H9 (cell line): ENCODE results near the gene UBE3C. TPM values are rescaled to one million over a fixed set of nuclear protein-coding genes. Genes with fewer than 3 reads are reported as not detected.

ENCODE experiments used
- DNase-seq: peaks from one replicate; pipeline ENCODE4 v3.0.0-alpha.2; 2017
- H2AFZ ChIP-seq: one replicate; pipeline ENCODE4 v1.6.1; 2013; ENCODE audit warnings: mild to moderate bottlenecking, low read length, control low read depth, moderate library complexity
- H2AK5ac ChIP-seq: 2 replicates; pipeline ENCODE4 v1.6.1; 2013; ENCODE audit warnings: low read length, control low read depth, mixed read lengths; ENCODE audit not compliant: insufficient read length
- H2BK120ac ChIP-seq: one replicate; pipeline ENCODE4 v1.6.1; 2013; ENCODE audit warnings: low read depth, mild to moderate bottlenecking, low read length, control low read depth, inconsistent platforms; ENCODE audit not compliant: poor library complexity, severe bottlenecking
- H2BK12ac ChIP-seq: 2 replicates; pipeline ENCODE4 v1.6.1; 2013; ENCODE audit warnings: low read length, control low read depth, mixed read lengths, low read depth; ENCODE audit not compliant: insufficient read length
- H2BK15ac ChIP-seq: 2 replicates; pipeline ENCODE4 v1.6.1; 2013; ENCODE audit warnings: low read depth, low read length, control low read depth
- H2BK20ac ChIP-seq: one replicate; pipeline ENCODE4 v1.6.1; 2013; ENCODE audit warnings: low read depth, mild to moderate bottlenecking, low read length, control low read depth, inconsistent platforms; ENCODE audit not compliant: poor library complexity, severe bottlenecking
- H2BK5ac ChIP-seq: 2 replicates; pipeline ENCODE4 v1.6.1; 2013; ENCODE audit warnings: low read length, control low read depth, mixed read lengths; ENCODE audit not compliant: insufficient read length
- H3K14ac ChIP-seq: 2 replicates; pipeline ENCODE4 v1.6.1; 2013; ENCODE audit warnings: low read length, control low read depth; ENCODE audit not compliant: insufficient read depth
- H3K18ac ChIP-seq: 2 replicates; pipeline ENCODE4 v1.6.1; 2013; ENCODE audit warnings: low read depth, mild to moderate bottlenecking, mixed read lengths, low read length, control low read depth; ENCODE audit not compliant: insufficient read length
- H3K23ac ChIP-seq: 2 replicates; pipeline ENCODE4 v1.6.1; 2013; ENCODE audit warnings: low read length, control low read depth, mixed read lengths, low read depth; ENCODE audit not compliant: insufficient read length
- H3K23me2 ChIP-seq: 2 replicates; pipeline ENCODE4 v1.6.1; 2013; ENCODE audit warnings: low read depth, mild to moderate bottlenecking, mixed read lengths, low read length, control low read depth; ENCODE audit not compliant: insufficient read length, poor library complexity, severe bottlenecking
- H3K27ac ChIP-seq: 2 replicates; pipeline ENCODE4 v1.5.1; 2013; ENCODE audit warnings: low read length, control low read depth, mixed read lengths, low read depth; ENCODE audit not compliant: insufficient read length
- H3K27me3 ChIP-seq: 2 replicates; pipeline ENCODE4 v1.6.1; 2013; ENCODE audit warnings: low read length, control low read depth, inconsistent platforms; ENCODE audit not compliant: insufficient read depth
- H3K4ac ChIP-seq: 2 replicates; pipeline ENCODE4 v1.6.1; 2013; ENCODE audit warnings: low read depth, mild to moderate bottlenecking, control low read depth, inconsistent platforms, low read length, moderate library complexity
- H3K4me1 ChIP-seq: 2 replicates; pipeline ENCODE4 v1.6.1; 2013; ENCODE audit warnings: low read length, control low read depth, inconsistent platforms; ENCODE audit not compliant: insufficient read depth
- H3K4me2 ChIP-seq: 2 replicates; pipeline ENCODE4 v1.6.1; 2013; ENCODE audit warnings: low read length, control low read depth, mixed read lengths; ENCODE audit not compliant: insufficient read length, insufficient read depth
- H3K56ac ChIP-seq: 2 replicates; pipeline ENCODE4 v1.6.1; 2013; ENCODE audit warnings: low read depth, mild to moderate bottlenecking, mixed read lengths, low read length, control low read depth; ENCODE audit not compliant: insufficient read length
- H3K79me1 ChIP-seq: 2 replicates; pipeline ENCODE4 v1.6.1; 2013; ENCODE audit warnings: low read depth, mild to moderate bottlenecking, moderate library complexity, low read length, control low read depth, inconsistent platforms; ENCODE audit not compliant: insufficient read depth, poor library complexity, severe bottlenecking
- H3K79me2 ChIP-seq: 2 replicates; pipeline ENCODE4 v1.6.1; 2013; ENCODE audit warnings: low read length, control low read depth, inconsistent platforms; ENCODE audit not compliant: insufficient read depth
- H3K9ac ChIP-seq: 2 replicates; pipeline ENCODE4 v1.6.1; 2013; ENCODE audit warnings: low read length, control low read depth, mixed read lengths; ENCODE audit not compliant: insufficient read length; ENCODE audit errors: extremely low read depth
- H3K9me3 ChIP-seq: one replicate; pipeline ENCODE4 v1.6.1; 2013; ENCODE audit warnings: low read depth, low read length, inconsistent platforms; ENCODE audit not compliant: control insufficient read depth
- H3T11ph ChIP-seq: one replicate; pipeline ENCODE4 v1.6.1; 2013; ENCODE audit warnings: mild to moderate bottlenecking, low read length, control low read depth, inconsistent platforms
- H4K20me1 ChIP-seq: one replicate; pipeline ENCODE4 v1.6.1; 2013; ENCODE audit not compliant: control insufficient read depth, insufficient read length, insufficient read depth
- H4K5ac ChIP-seq: 2 replicates; pipeline ENCODE4 v1.6.1; 2013; ENCODE audit warnings: low read depth, mild to moderate bottlenecking, mixed read lengths, low read length, control low read depth; ENCODE audit not compliant: insufficient read length
- H4K8ac ChIP-seq: replicated peaks from 2 replicates; pipeline ENCODE4 v1.6.1; 2013; ENCODE audit warnings: low read length, control low read depth, mixed read lengths, low read depth; ENCODE audit not compliant: insufficient read length
- H4K91ac ChIP-seq: 2 replicates; pipeline ENCODE4 v1.6.1; 2013; ENCODE audit warnings: low read depth, mild to moderate bottlenecking, moderate library complexity, mixed read lengths, low read length, control low read depth; ENCODE audit not compliant: insufficient read length
- H3K27ac Mint-ChIP-seq, 3 experiments: 2 replicates in 2 of 3; 3 replicates in 1 of 3; pipeline ENCODE4 v1.8.0; 2020 to 2021; ENCODE audit warnings: mixed read lengths in 3 of 3, mild to moderate bottlenecking in 1 of 3, moderate library complexity in 1 of 3
- H3K27me3 Mint-ChIP-seq: 2 replicates; pipeline ENCODE4 v1.8.0; 2021; ENCODE audit warnings: low read depth, mild to moderate bottlenecking, moderate library complexity, mixed read lengths
- H3K36me3 Mint-ChIP-seq, 3 experiments: 2 replicates in 2 of 3; 3 replicates in 1 of 3; pipeline ENCODE4 v1.8.0; 2020 to 2021; ENCODE audit warnings: low read depth in 3 of 3, mixed read lengths in 3 of 3; ENCODE audit not compliant: insufficient read depth in 1 of 3
- H3K4me1 Mint-ChIP-seq, 2 experiments: 2 replicates each; pipeline ENCODE4 v1.8.0; 2020; ENCODE audit warnings: mixed read lengths in 2 of 2
- H3K4me3 Mint-ChIP-seq, 2 experiments: 2 replicates in 1 of 2; 3 replicates in 1 of 2; pipeline ENCODE4 v1.8.0; 2020 to 2021; ENCODE audit warnings: mild to moderate bottlenecking in 2 of 2, mixed read lengths in 2 of 2, moderate library complexity in 1 of 2
- H3K9me3 Mint-ChIP-seq, 2 experiments: 2 replicates in 1 of 2; 3 replicates in 1 of 2; pipeline ENCODE4 v1.8.0; 2020; ENCODE audit warnings: mild to moderate bottlenecking in 2 of 2, mixed read lengths in 2 of 2, moderate library complexity in 1 of 2
- CTCF ChIP-seq: fragments of 200-600 bp; sonication (generic); conservative IDR thresholded peaks from 3 replicates; pipeline ENCODE4 v1.8.0; 2021; ENCODE audit warnings: antibody characterized with exemption, mild to moderate bottlenecking
- WGBS: extraction: QIAGEN DNeasy Blood & Tissue Kit; methylation state at CpG from one replicate; pipeline ENCODE4 v1.1.7; 2013; ENCODE audit warnings: missing lambda C conversion rate, low lambda C conversion rate, mixed read lengths; ENCODE audit not compliant: insufficient read length; ENCODE audit errors: extremely low coverage; 5-methylcytosine and 5-hydroxymethylcytosine counted together
- total RNA-seq: library from RNA; stranded (reverse); gene quantifications from 2 replicates; pipeline ENCODE4 v1.2.1, GENCODE V29; 2021

Gene UBE3C
- total RNA-seq, 1 experiment from 2014 or later: 63.3 TPM

DNA sequence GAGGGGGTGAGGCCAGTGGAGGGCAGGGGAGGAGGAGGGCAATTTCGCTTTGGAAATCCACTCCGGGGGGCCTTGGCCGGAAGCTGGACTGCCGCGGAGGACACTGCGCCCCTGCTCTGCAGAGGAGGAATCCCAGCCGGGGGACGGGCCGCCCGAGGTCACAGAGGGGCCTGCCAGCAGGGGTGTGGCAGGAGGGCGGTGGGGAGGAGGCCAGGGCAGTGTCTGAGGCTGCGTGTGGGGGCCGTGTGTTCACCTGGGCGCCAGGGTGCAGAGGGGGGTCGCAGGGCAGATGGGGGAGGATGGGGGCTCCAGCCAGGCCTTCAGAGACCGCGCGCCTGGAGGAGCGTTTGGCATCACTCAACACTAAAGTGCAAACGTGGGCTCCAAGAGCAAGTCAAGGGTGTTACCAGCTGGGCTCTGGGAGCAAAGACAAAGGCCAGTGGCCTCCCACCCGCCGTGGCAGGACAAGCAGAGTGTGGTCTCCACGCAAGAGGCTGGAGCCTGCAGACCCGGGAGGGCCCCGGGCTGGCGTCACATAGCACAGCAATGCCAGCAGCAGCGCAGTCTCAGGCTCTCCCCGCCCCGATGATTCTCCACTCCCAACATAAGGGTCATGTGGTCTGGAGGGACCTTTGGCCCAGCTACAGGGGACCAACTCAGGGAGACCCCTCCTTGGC lies 152.8 kb downstream of the UBE3C start:
- Histone ChIP-seq H4K20me1 (no peaks in the 10 kb centered on the region), H2AFZ (no peak overlapping the region), H3K4ac (no peak overlapping the region)

More for the DNA sequence above, 152.8 kb downstream of the UBE3C start:
- Histone ChIP-seq H2BK20ac (no peak overlapping the region), H3T11ph (no peak overlapping the region), H3K23ac (no peak overlapping the region), H3K27me3 (no peaks in the 10 kb centered on the region), H2BK120ac (no peak overlapping the region), H3K9me3 (peaks cover 6% of the 10 kb centered on the region), H3K14ac (no peak overlapping the region), H3K4me1 (no peaks in the 10 kb centered on the region), H3K79me1 (no peaks in the 10 kb centered on the region), H3K18ac (no peak overlapping the region), H3K56ac (no peak overlapping the region), H4K91ac (no peak overlapping the region), H2AK5ac (no peak overlapping the region), H2BK15ac (no peak overlapping the region), H3K23me2 (no peaks in the 10 kb centered on the region), H3K4me2 (no peak overlapping the region), H3K9ac (no peak overlapping the region), H4K8ac (no peak overlapping the region), H3K79me2 (no peaks in the 10 kb centered on the region), H2BK12ac (no peak overlapping the region), H3K27ac (no peak overlapping the region), H2BK5ac (no peak overlapping the region), H4K5ac (no peak overlapping the region)
- WGBS: no CpG with 5 or more reads among the region's 29 CpGs
- Mint-ChIP-seq H3K36me3 (peaks cover 5 to 13% (median 10%) of the 10 kb centered on the region in 3 experiments), H3K27me3 (no peaks in the 10 kb centered on the region; the same call in 1 of the 2 replicates), H3K4me3 (no peak overlapping the region), H3K27ac (peak overlapping the region in 1 of 3 experiments; percentile 37; a peak in 1 of 7 replicates), H3K4me1 (peaks cover 2 to 9% of the 10 kb centered on the region in 2 experiments; a peak in 2 of 4 replicates), H3K9me3 (peaks cover 13 to 14% of the 10 kb centered on the region in 2 experiments)
- no peak for DNase-seq
- no peak for TF ChIP-seq CTCF
